ENCODE results near the gene METAP2.

DNA sequence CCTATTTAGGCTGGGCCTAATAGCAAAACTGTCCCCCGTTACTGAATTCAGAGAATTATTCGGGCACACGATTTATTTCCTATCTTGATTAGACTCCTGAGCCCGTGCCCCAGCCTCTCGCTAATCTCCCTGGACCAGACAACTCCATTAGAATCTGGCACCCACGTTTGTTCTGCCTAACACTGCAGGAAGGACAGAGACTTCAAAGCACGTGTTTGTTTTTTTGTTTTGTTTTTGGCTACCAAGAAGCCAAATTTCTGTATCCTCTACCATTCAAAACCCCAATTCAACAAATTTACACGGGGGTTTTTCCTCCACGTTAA lies 72.5 kb downstream of the METAP2 start:
- TF ChIP-seq CTCF (conservative IDR thresholded peaks at IDR 0.05 in 1 of 2, IDR thresholded peaks at IDR 0.05 in 1 of 2; ENCODE audit: extremely low read depth in 1 of 2, insufficient read depth in 1 of 2, low read depth in 1 of 2, low read length in 2 of 2): no peak
- no peak for TF ChIP-seq EZH2 (IDR thresholded peaks at IDR 0.05; ENCODE audit: borderline replicate concordance, low read length)

Measured in mammary epithelial cell (primary cell).